Measurements from ENCODE around the gene LTA.

GRCh38 chr6:31545291-31545690 is 26.8 kb upstream of the LTA start:
- TF ChIP-seq POLR2AphosphoS5 (IDR thresholded peaks at IDR 0.05; ENCODE audit: low read depth) (no peak), CTCF (IDR thresholded peaks at IDR 0.05; ENCODE audit: insufficient read depth, low read length) (no peak)

Data from HL-60 (cell line).